Fibroblast of lung (primary cell): Measurements from ENCODE around the gene STX12. TPM values are rescaled to one million over a fixed set of nuclear protein-coding genes. Genes with fewer than 3 reads are reported as not detected.

ENCODE experiments used
- polyA plus RNA-seq, 2 donors: library from polyadenylated mRNA; depleted of rRNA in 1 of 2; stranded (reverse) in 1 of 2; unstranded in 1 of 2; fragments of >200 nt; gene quantifications; 2 replicates each; pipeline ENCODE4 v1.2.1, GENCODE V29; 2011 to 2012; ENCODE audit warnings: missing spikeins in 1 of 2
- total RNA-seq: library from RNA; depleted of rRNA; stranded (reverse); fragments of >200 nt; gene quantifications from 2 replicates; pipeline ENCODE4 v1.2.1, GENCODE V29; 2014

STX12 gene
- total and polyA plus RNA-seq, 2 donors (not counting 1 experiment from before 2014, with no cell fraction given) = 60.8 to 76.7 TPM

Other genes with a start within 250 kb of the STX12 start
- gene AHDC1, start 169.1 kb upstream of the STX12 start, total RNA-seq = 5.1 and 6.9 TPM in 2 replicates
- gene AHDC1, start 169.1 kb upstream of the STX12 start, polyA plus RNA-seq = 3.1 and 4.2 TPM in 2 replicates
- under 0.01 TPM in 1 of 2 replicates, not detected in the other for gene FGR, start 138.0 kb upstream of the STX12 start, total RNA-seq
- gene FGR, start 138.0 kb upstream of the STX12 start, polyA plus RNA-seq = not detected in 2 replicates
- gene IFI6, start 101.0 kb upstream of the STX12 start, total RNA-seq = 64.7 and 68.4 TPM in 2 replicates
- gene IFI6, start 101.0 kb upstream of the STX12 start, polyA plus RNA-seq = 14.9 and 43.7 TPM in 2 replicates
- gene FAM76A, start 47.3 kb upstream of the STX12 start, total RNA-seq = 13.1 and 17.5 TPM in 2 replicates
- gene FAM76A, start 47.3 kb upstream of the STX12 start, polyA plus RNA-seq = 9.2 and 13.5 TPM in 2 replicates
- 48.9 and 50.6 TPM in 2 replicates for gene PPP1R8, start 57.6 kb downstream of the STX12 start, total RNA-seq
- gene PPP1R8, start 57.6 kb downstream of the STX12 start, polyA plus RNA-seq = 42.2 and 49.8 TPM in 2 replicates
- 12.3 and 43.6 TPM in 2 replicates for gene THEMIS2, start 99.3 kb downstream of the STX12 start, total RNA-seq
- 4.0 and 6.0 TPM in 2 replicates for gene THEMIS2, start 99.3 kb downstream of the STX12 start, polyA plus RNA-seq
- gene RPA2, start 141.4 kb downstream of the STX12 start, total RNA-seq = 28.4 and 37.5 TPM in 2 replicates
- gene RPA2, start 141.4 kb downstream of the STX12 start, polyA plus RNA-seq = 25.7 and 38.8 TPM in 2 replicates
- 0.17 and 0.26 TPM in 2 replicates for gene SMPDL3B, start 161.8 kb downstream of the STX12 start, total RNA-seq
- not detected in 2 replicates for gene SMPDL3B, start 161.8 kb downstream of the STX12 start, polyA plus RNA-seq
- 4.4 and 9.2 TPM in 2 replicates for gene XKR8, start 186.8 kb downstream of the STX12 start, total RNA-seq
- 5.5 and 9.4 TPM in 2 replicates for gene XKR8, start 186.8 kb downstream of the STX12 start, polyA plus RNA-seq